Measurements from ENCODE around the gene AP2M1.

- TF ChIP-seq CTCF (IDR thresholded peaks at IDR 0.05) (no peak), POLR2A (IDR thresholded peaks at IDR 0.05) (no peak)
These were observed 6.1 kb upstream of the AP2M1 start for GRCh38 chr3:184168363-184169120.

Measured in heart left ventricle (tissue), 13 donors.